ENCODE measurements around the gene ARL6IP4.
"Not testable (repeated sequence)": the region's sequence is repeated elsewhere in the genome, so short reads cannot be mapped to it uniquely, and the experiment has no call there.

Gene ARL6IP4

DNA sequence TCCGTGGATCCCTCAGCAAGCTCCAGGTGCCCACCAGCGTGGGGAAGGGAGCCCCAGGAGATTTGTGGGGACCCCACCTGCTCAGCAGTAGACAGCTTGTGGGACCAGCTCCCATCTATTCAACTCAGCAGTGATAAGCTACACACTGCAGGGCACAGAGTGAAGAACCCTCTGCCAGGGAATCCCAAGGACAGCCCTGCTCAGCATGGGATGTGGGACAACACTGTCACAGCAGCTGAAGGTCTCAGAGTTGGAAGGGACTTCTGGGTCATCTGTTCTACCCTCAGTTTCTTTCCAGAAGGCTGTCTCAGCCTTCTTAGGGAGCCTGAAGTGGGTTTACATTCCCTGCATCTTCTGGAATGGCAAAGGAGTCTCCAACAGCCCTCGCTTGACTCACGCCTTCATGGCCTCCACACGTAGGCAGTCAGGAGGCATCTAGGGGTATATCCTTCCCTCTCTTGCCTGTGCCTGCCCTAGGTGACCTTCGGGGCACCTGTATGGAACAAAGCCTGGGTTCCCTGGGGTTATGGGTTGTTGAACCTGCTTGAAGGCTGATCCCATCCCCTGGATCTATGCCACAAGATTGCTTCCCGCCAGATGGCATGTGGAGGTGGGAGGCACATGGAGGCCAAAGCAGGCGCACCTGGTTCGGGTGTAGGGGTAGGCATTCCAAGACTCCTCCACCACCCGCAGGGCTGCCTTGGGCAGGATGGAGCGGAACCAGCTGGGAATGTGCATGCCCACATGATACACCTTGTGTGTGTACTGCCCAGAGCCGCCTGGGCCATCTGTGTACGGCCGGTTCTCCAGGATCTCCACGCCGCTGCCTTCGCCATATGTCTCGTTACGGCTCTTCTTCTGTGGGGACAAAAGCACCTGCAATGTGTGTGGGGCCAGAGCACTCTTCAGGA is 33.0 kb downstream of the ARL6IP4 start:
- H3K36me3 ChIP-seq: no peaks in the 10 kb centered on the region
- DNase-seq: no peak

DNA sequence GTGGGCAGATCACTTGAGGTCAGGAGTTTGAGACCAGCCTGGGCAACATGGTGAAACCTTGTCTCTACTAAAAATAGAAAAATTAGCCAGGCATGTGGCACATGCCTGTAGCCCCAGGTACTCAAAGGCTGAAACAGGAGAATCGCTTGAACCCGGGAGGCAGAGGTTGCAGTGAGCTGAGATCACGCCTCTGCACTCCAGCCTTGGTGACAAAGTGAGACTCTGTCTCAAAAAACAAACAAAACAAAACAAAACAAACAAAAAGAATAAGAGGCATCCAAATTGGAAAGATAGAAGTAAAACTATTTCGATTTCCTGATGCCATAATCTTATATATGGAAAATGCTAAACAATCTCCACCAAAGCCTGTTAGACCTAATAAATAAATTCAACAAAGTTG is 34.0 kb downstream of the ARL6IP4 start:
- DNase-seq: not testable (repeated sequence)

More for the DNA sequence above, 33.0 kb downstream of the ARL6IP4 start:
- TF ChIP-seq, protein P1, sequence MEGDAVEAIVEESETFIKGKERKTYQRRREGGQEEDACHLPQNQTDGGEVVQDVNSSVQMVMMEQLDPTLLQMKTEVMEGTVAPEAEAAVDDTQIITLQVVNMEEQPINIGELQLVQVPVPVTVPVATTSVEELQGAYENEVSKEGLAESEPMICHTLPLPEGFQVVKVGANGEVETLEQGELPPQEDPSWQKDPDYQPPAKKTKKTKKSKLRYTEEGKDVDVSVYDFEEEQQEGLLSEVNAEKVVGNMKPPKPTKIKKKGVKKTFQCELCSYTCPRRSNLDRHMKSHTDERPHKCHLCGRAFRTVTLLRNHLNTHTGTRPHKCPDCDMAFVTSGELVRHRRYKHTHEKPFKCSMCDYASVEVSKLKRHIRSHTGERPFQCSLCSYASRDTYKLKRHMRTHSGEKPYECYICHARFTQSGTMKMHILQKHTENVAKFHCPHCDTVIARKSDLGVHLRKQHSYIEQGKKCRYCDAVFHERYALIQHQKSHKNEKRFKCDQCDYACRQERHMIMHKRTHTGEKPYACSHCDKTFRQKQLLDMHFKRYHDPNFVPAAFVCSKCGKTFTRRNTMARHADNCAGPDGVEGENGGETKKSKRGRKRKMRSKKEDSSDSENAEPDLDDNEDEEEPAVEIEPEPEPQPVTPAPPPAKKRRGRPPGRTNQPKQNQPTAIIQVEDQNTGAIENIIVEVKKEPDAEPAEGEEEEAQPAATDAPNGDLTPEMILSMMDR (IDR thresholded peaks at IDR 0.05; ENCODE audit: low read depth, low read length): no peak
- Histone ChIP-seq H3K4me1 (peaks cover 9% of the 10 kb centered on the region), H3K9me3 (no peaks in the 10 kb centered on the region), H3K27me3 (no peaks in the 10 kb centered on the region), H3K4me3 (ENCODE audit: low read depth, low read length) (no peak overlapping the region)

DNA sequence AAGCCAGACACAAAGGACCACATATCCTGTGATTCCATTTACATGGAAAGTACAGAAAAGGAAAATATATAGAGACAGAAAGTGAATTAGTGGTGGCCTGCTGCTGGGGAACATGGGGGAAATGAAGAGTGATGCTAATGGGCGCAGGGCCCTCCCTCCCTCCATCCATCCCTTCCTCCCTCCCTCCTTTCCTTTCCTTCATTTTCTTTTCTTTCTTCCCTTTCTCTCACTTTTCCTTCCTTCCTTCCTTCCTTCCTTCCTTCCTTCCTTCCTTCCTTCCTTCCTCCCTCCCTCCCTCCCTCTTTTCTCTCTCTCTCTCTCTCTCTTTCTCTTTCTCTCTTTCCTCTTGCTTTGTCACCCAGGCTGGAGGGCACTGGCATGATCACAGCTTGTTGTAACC is 37.3 kb downstream of the ARL6IP4 start:
- Histone ChIP-seq H3K4me3 (ENCODE audit: low read depth, low read length) (no peak overlapping the region), H3K9me3 (no peaks in the 10 kb centered on the region), H3K4me1 (no peaks in the 10 kb centered on the region), H3K36me3 (no peaks in the 10 kb centered on the region), H3K27me3 (no peaks in the 10 kb centered on the region)
- TF ChIP-seq, protein P1 (IDR thresholded peaks at IDR 0.05; ENCODE audit: low read depth, low read length): no peak
- DNase-seq: no peak

More for the DNA sequence above, 34.0 kb downstream of the ARL6IP4 start:
- H3K36me3 ChIP-seq; H3K4me1 ChIP-seq; H3K27me3 ChIP-seq; H3K4me3 ChIP-seq (ENCODE audit: low read depth, low read length); H3K9me3 ChIP-seq: not testable (repeated sequence)

DNA sequence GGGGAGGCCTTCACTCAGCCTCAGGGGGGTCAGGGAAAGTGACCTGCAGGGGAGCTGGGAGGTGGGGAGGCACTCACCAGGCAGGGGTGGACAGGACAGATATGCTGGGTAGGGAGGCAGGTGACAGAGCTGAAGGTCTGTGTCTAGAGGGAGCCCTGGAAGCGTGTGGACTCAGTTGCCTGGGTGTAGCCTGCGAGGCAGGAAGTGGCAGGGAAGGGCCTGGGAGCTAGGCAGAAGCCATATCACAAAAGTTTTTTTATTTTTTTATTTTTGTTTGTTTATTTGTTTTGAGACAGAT is 39.3 kb downstream of the ARL6IP4 start:
- no peak for DNase-seq
- no peaks in the 10 kb centered on the region for H3K4me1 ChIP-seq
- no peaks in the 10 kb centered on the region for H3K36me3 ChIP-seq
- TF ChIP-seq, protein P1 (IDR thresholded peaks at IDR 0.05; ENCODE audit: low read depth, low read length): no peak
- H3K9me3 ChIP-seq: no peaks in the 10 kb centered on the region
- no peaks in the 10 kb centered on the region for H3K27me3 ChIP-seq
- no peak overlapping the region for H3K4me3 ChIP-seq (ENCODE audit: low read depth, low read length)

DNA sequence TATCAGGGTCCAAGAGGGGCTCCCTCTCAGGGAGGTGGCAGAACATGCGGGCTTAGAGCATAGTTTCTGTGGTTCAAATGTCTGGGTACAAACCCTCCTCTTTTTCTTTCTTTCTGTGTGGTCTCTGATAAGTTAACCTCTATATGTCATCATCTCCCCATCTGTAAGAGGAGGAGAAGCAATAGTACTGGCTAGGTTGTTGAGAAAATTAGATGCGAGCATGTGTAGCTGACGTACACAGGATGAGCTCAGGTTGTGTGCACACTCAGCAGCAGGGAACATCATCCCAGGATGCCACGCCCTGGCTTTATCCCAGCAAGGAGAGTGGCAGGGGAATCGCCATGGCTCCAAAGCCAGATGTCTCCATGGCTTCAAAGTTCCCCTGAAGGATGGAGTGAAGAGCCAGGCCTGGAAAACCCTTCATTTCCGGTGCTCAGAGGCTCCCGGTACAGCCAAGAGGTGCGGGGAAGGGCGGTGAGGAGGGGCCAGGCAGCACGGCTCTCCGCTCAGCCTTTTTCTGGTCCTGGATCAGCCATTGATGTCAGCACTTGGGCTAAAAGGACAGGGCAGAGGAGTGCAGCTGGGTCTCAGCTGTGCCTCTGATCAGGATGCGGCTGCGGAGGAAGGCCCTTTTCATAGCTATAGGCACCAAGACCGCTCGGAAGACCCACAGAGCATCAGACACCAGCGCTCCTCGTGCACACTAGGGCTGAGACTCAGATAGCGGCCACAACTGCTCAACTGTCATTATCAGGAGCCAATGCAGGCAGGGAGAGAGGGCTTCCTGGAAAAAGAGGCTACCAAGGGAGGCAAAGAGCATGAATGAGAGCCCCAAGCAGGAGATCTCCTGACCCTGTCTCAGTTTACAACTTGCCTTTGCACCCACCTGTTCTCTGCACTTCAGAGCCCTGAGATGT is 41.5 kb downstream of the ARL6IP4 start:
- Histone ChIP-seq H3K4me1 (no peaks in the 10 kb centered on the region), H3K27me3 (no peaks in the 10 kb centered on the region), H3K4me3 (ENCODE audit: low read depth, low read length) (no peak overlapping the region), H3K9me3 (no peaks in the 10 kb centered on the region), H3K36me3 (no peaks in the 10 kb centered on the region)
- no peak for DNase-seq
- TF ChIP-seq, protein P1 (IDR thresholded peaks at IDR 0.05; ENCODE audit: low read depth, low read length): no peak

DNA sequence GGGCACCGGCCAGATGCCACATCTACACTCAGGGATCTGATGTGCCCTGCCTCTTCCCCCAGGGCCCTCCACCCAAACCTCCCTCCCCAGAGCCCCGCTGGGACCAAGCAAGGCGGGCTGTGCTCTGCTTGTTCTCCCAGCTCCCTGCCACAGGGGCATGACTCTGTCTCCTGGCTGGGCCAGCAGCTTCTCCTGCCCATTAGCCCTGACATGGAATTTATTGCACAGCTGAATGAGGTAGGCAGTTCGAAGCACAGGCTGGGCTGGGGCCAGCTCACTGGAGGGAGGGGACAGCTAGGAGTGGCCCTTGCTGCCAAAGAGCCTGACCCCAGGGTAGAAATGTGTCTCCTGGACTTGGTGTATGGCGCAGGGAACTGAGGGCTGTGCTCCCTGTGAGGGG is 42.4 kb downstream of the ARL6IP4 start:
- Histone ChIP-seq H3K4me3 (ENCODE audit: low read depth, low read length) (no peak overlapping the region), H3K36me3 (no peaks in the 10 kb centered on the region), H3K4me1 (no peaks in the 10 kb centered on the region), H3K9me3 (no peaks in the 10 kb centered on the region), H3K27me3 (no peaks in the 10 kb centered on the region)
- TF ChIP-seq, protein P1 (IDR thresholded peaks at IDR 0.05; ENCODE audit: low read depth, low read length): no peak
- no peak for DNase-seq

Measured in BE2C (cell line).